NCI-H82 (cell line): ENCODE results near the gene ATAT1.

Experiments
- DNase-seq: peaks from one replicate; lab custom pipeline; 2025; lab: John Stamatoyannopoulos, UW

ATAT1 gene

GRCh38 chr6:30684386-30685156 lies 57.9 kb downstream of the ATAT1 start:
- DNase-seq: no peak

- DNase-seq: peak; percentile 22
Measured at GRCh38 chr6:30685157-30686008, 58.7 kb downstream of the ATAT1 start.

GRCh38 chr6:30686009-30686907 lies 59.6 kb downstream of the ATAT1 start, which contains the start of gene PPP1R18:
TSS of gene PPP1R18 (minus strand) at chr6:30686645. CDS start at chr6:30686018, 627 bp downstream.
- peak; percentile 76 for DNase-seq

GRCh38 chr6:30686908-30687658 lies 60.4 kb downstream of the ATAT1 start:
- DNase-seq: peak; percentile 96

- DNase-seq: peak; percentile 54
Measured at GRCh38 chr6:30687659-30688431, 61.2 kb downstream of the ATAT1 start.

- no peak for DNase-seq
Measured at GRCh38 chr6:30688569-30688968, 61.9 kb downstream of the ATAT1 start.

GRCh38 chr6:30689022-30689865 lies 62.6 kb downstream of the ATAT1 start:
- DNase-seq: no peak

- DNase-seq: no peak
Measured at GRCh38 chr6:30689985-30690384, 63.3 kb downstream of the ATAT1 start.

- DNase-seq: peak; percentile 96
Measured at GRCh38 chr6:30690403-30691207, 63.9 kb downstream of the ATAT1 start, which contains the start of gene NRM. TSS of gene NRM (minus strand) at chr6:30690984. CDS start at chr6:30690974, 10 bp downstream.

GRCh38 chr6:30691208-30691847 lies 64.7 kb downstream of the ATAT1 start:
- peak; percentile 90 for DNase-seq
